Vagina (tissue), 2 donors: ENCODE results near the gene MAG. TPM values are rescaled to one million over a fixed set of nuclear protein-coding genes. Genes with fewer than 3 reads are reported as not detected.

ENCODE experiments used
- DNase-seq, 2 donors: peaks; one replicate each; pipeline ENCODE4 v3.0.0-alpha.2; 2017; ENCODE audit errors: extremely low spot score in 2 of 2
- H3K27ac ChIP-seq: fragments of 200-600 bp; sonication (generic); one replicate; pipeline ENCODE4 v1.5.1; 2019
- H3K27me3 ChIP-seq: fragments of 200-600 bp; sonication (generic); one replicate; pipeline ENCODE4 v1.5.1; 2019
- H3K36me3 ChIP-seq, 2 donors: fragments of 200-600 bp; sonication (generic); one replicate each; pipeline ENCODE4 v1.5.1; 2017 to 2019
- H3K4me1 ChIP-seq: fragments of 200-600 bp; sonication (generic); one replicate; pipeline ENCODE4 v1.5.1; 2019
- H3K4me3 ChIP-seq, 2 donors: fragments of 200-600 bp; sonication (generic); 1 replicate in 1 of 2; 2 replicates in 1 of 2; pipeline ENCODE4 v1.5.1; 2016 to 2019
- H3K9me3 ChIP-seq: fragments of 200-600 bp; sonication (generic); one replicate; pipeline ENCODE4 v1.5.1; 2019
- POLR2A ChIP-seq, 2 donors: fragments of 450-650 bp; IDR thresholded peaks; one replicate each; pipeline ENCODE4 v1.6.1; 2017; ENCODE audit warnings: antibody characterized with exemption in 2 of 2, mild to moderate bottlenecking in 2 of 2, moderate library complexity in 2 of 2
- POLR2AphosphoS5 ChIP-seq, 2 donors: sonication (generic); formaldehyde crosslinking; IDR thresholded peaks; one replicate each; pipeline ENCODE4 v1.9.0; 2017; ENCODE audit warnings: antibody characterized with exemption in 2 of 2, mild to moderate bottlenecking in 2 of 2, low read depth in 1 of 2; ENCODE audit not compliant: insufficient read depth in 1 of 2
- intact Hi-C: fragments of 100-400 bp; cut with DNase I; formaldehyde crosslinking; loops from one replicate; pipeline ENCODE4 v1.15.1; 2023
- total RNA-seq: library from RNA; depleted of rRNA; stranded (reverse); fragments of >200 nt; gene quantifications from one replicate; pipeline ENCODE4 v1.2.3, GENCODE V29; 2016
- TF ChIP-seq, protein P1 (sequence below), 3 experiments: fragments of 450-650 bp in 2 of 3; fragments of 200-600 bp in 1 of 3; sonication (generic) in 1 of 3; IDR thresholded peaks; one replicate each; pipeline ENCODE4 v1.5.1; 2017 to 2019; ENCODE audit warnings: antibody characterized with exemption in 3 of 3, mild to moderate bottlenecking in 2 of 3, moderate library complexity in 2 of 3

Gene MAG
- total RNA-seq, 1 donor from 2014 or later, result not detected

GRCh38 chr19:35276706-35277281 is 15.2 kb upstream of the MAG start:
- H3K27me3 ChIP-seq, result no peaks in the 10 kb centered on the region
- intact Hi-C loops, result loop anchor here (10.0 kb wide), 1 partner anchor 212 kb away; no protein-coding TSS in a partner anchor
- peaks cover 4 to 70% of the 10 kb centered on the region in 2 donors for H3K36me3 ChIP-seq
- no peak overlapping the region for H3K27ac ChIP-seq
- TF ChIP-seq POLR2AphosphoS5 (IDR thresholded peaks at IDR 0.05; ENCODE audit: insufficient read depth in 1 of 2, low read depth in 1 of 2) (no peak), POLR2A (IDR thresholded peaks at IDR 0.05) (no peak)
- TF ChIP-seq, protein P1, sequence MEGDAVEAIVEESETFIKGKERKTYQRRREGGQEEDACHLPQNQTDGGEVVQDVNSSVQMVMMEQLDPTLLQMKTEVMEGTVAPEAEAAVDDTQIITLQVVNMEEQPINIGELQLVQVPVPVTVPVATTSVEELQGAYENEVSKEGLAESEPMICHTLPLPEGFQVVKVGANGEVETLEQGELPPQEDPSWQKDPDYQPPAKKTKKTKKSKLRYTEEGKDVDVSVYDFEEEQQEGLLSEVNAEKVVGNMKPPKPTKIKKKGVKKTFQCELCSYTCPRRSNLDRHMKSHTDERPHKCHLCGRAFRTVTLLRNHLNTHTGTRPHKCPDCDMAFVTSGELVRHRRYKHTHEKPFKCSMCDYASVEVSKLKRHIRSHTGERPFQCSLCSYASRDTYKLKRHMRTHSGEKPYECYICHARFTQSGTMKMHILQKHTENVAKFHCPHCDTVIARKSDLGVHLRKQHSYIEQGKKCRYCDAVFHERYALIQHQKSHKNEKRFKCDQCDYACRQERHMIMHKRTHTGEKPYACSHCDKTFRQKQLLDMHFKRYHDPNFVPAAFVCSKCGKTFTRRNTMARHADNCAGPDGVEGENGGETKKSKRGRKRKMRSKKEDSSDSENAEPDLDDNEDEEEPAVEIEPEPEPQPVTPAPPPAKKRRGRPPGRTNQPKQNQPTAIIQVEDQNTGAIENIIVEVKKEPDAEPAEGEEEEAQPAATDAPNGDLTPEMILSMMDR (IDR thresholded peaks at IDR 0.05), result no peak
- no peak for DNase-seq
- no peak overlapping the region for H3K4me3 ChIP-seq
- no peaks in the 10 kb centered on the region for H3K9me3 ChIP-seq
- H3K4me1 ChIP-seq, result peaks cover 21% of the 10 kb centered on the region

DNA sequence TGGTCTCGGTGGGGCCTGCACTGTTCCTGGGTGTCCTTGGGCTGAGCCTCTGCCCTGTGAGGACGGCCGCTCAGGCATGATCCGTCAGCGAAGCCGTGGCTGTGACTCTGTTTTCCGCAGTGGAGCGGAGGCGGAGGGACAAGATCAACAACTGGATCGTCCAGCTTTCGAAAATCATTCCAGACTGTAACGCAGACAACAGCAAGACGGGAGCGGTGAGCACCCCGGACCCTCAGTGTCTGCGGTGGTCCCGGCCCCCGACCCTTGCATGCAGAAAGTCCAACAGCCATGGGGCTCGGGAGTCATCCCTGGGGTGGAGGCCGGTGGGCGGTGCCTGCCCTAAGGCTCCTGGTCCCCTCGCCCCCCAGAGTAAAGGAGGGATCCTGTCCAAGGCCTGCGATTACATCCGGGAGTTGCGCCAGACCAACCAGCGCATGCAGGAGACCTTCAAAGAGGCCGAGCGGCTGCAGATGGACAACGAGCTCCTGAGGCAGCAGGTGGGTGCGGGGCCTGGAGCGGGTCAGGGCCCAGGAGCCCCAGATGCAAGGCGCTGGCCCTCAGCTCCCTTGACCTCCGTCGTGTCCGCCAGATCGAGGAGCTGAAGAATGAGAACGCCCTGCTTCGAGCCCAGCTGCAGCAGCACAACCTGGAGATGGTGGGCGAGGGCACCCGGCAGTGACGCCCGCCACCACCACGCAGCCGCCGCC is 13.2 kb upstream of the MAG start:
- Histone ChIP-seq H3K4me3 (no peak overlapping the region), H3K4me1 (peaks cover 23% of the 10 kb centered on the region), H3K27ac (no peak overlapping the region), H3K9me3 (no peaks in the 10 kb centered on the region), H3K27me3 (no peaks in the 10 kb centered on the region), H3K36me3 (peaks cover 4 to 54% of the 10 kb centered on the region in 2 donors)
- intact Hi-C loops, result loop anchor here (10.0 kb wide), 1 partner anchor 214 kb away; no protein-coding TSS in a partner anchor
- DNase-seq, result no peak
- no peak for TF ChIP-seq POLR2A (IDR thresholded peaks at IDR 0.05)
- TF ChIP-seq, protein P1 (IDR thresholded peaks at IDR 0.05), result no peak

GRCh38 chr19:35279374-35279773 is 12.6 kb upstream of the MAG start:
- intact Hi-C loops, result loop anchor here (10.0 kb wide), 1 partner anchor 215 kb away; no protein-coding TSS in a partner anchor
- H3K4me3 ChIP-seq, result no peak overlapping the region
- no peak overlapping the region for H3K27ac ChIP-seq
- no peaks in the 10 kb centered on the region for H3K9me3 ChIP-seq
- TF ChIP-seq POLR2A (IDR thresholded peaks at IDR 0.05) (no peak), POLR2AphosphoS5 (IDR thresholded peaks at IDR 0.05; ENCODE audit: insufficient read depth in 1 of 2, low read depth in 1 of 2) (no peak)
- TF ChIP-seq, protein P1 (IDR thresholded peaks at IDR 0.05), result no peak
- no peaks in the 10 kb centered on the region for H3K27me3 ChIP-seq
- peaks cover 18% of the 10 kb centered on the region for H3K4me1 ChIP-seq
- H3K36me3 ChIP-seq, result peaks cover 0 to 48% of the 10 kb centered on the region in 2 donors
- DNase-seq, result no peak

GRCh38 chr19:35279985-35280821 is 11.8 kb upstream of the MAG start:
- Histone ChIP-seq H3K4me3 (no peak overlapping the region), H3K9me3 (no peaks in the 10 kb centered on the region), H3K4me1 (peaks cover 16% of the 10 kb centered on the region), H3K27me3 (no peaks in the 10 kb centered on the region), H3K27ac (no peak overlapping the region), H3K36me3 (peaks cover 0 to 39% of the 10 kb centered on the region in 2 donors)
- TF ChIP-seq POLR2AphosphoS5 (IDR thresholded peaks at IDR 0.05; ENCODE audit: insufficient read depth in 1 of 2, low read depth in 1 of 2), result no peak
- TF ChIP-seq POLR2A (IDR thresholded peaks at IDR 0.05), result no peak
- TF ChIP-seq, protein P1 (IDR thresholded peaks at IDR 0.05), result no peak
- DNase-seq, result no peak
- intact Hi-C loops, result loop anchor here (10.0 kb wide), 1 partner anchor 215 kb away; no protein-coding TSS in a partner anchor
